Esophagus muscularis mucosa (tissue), 4 donors: ENCODE results near the gene ACTL6B. TPM values are rescaled to one million over a fixed set of nuclear protein-coding genes. Genes with fewer than 3 reads are reported as not detected.

Source experiments
- DNase-seq: peaks from one replicate; pipeline ENCODE4 v3.0.0-alpha.2; 2017; ENCODE audit errors: extremely low spot score
- H3K27ac ChIP-seq, 4 donors: fragments of 200-600 bp; sonication (generic); replicated peaks in 1 of 4; 1 replicate in 3 of 4; 2 replicates in 1 of 4; pipeline ENCODE4 v1.5.1; 2016 to 2019; ENCODE audit warnings: mild to moderate bottlenecking in 1 of 4
- H3K27me3 ChIP-seq, 4 donors: fragments of 200-600 bp; sonication (generic); one replicate each; pipeline versions ENCODE4 v1.5.1 to v1.6.0; 2016 to 2019
- H3K36me3 ChIP-seq, 4 donors: fragments of 200-600 bp; sonication (generic); one replicate each; pipeline ENCODE4 v1.5.1; 2016 to 2019
- H3K4me1 ChIP-seq, 4 donors: fragments of 200-600 bp; sonication (generic); one replicate each; pipeline ENCODE4 v1.5.1; 2016 to 2019
- H3K4me3 ChIP-seq, 4 donors: fragments of 200-600 bp; sonication (generic); 1 replicate in 2 of 4; 2 replicates in 2 of 4; pipeline ENCODE4 v1.5.1; 2016 to 2019; ENCODE audit warnings: mild to moderate bottlenecking in 4 of 4, moderate library complexity in 1 of 4
- H3K9me3 ChIP-seq, 4 donors: fragments of 200-600 bp; sonication (generic); 1 replicate in 3 of 4; 2 replicates in 1 of 4; pipeline ENCODE4 v1.5.1; 2016 to 2019
- EP300 ChIP-seq: sonication (generic); formaldehyde crosslinking; IDR thresholded peaks from one replicate; pipeline ENCODE4 v1.6.1; 2017; ENCODE audit warnings: antibody characterized with exemption
- POLR2A ChIP-seq: fragments of 450-650 bp; IDR thresholded peaks from one replicate; pipeline ENCODE4 v1.6.1; 2017; ENCODE audit warnings: antibody characterized with exemption, moderate library complexity, mild to moderate bottlenecking, low read depth
- POLR2AphosphoS5 ChIP-seq, 2 donors: sonication (generic); formaldehyde crosslinking; IDR thresholded peaks; one replicate each; pipeline ENCODE4 v1.6.1; 2017; ENCODE audit warnings: antibody characterized with exemption in 2 of 2
- whole genome bisulfite sequencing: methylation state at CpG from one replicate; pipeline ENCODE4 v1.1.5; 2018; 5-methylcytosine and 5-hydroxymethylcytosine counted together
- intact Hi-C: fragments of 100-400 bp; cut with DNase I; formaldehyde crosslinking; loops from one replicate; pipeline ENCODE4 v1.15.1; 2023
- total RNA-seq, 4 donors: library from RNA; depleted of rRNA; stranded (reverse); fragments of >200 nt; gene quantifications; one replicate each; pipeline versions ENCODE4 v1.1.0 to v1.2.1, GENCODE V29; 2016
- TF ChIP-seq, protein P1 (sequence below), 3 experiments: fragments of 200-600 bp in 2 of 3; fragments of 450-650 bp in 1 of 3; sonication (generic) in 2 of 3; IDR thresholded peaks; one replicate each; pipeline ENCODE4 v1.5.1; 2017 to 2019; ENCODE audit warnings: antibody characterized with exemption in 3 of 3, mild to moderate bottlenecking in 2 of 3, moderate library complexity in 1 of 3

ACTL6B gene
- total RNA-seq, 4 donors from 2014 or later = not detected

DNA sequence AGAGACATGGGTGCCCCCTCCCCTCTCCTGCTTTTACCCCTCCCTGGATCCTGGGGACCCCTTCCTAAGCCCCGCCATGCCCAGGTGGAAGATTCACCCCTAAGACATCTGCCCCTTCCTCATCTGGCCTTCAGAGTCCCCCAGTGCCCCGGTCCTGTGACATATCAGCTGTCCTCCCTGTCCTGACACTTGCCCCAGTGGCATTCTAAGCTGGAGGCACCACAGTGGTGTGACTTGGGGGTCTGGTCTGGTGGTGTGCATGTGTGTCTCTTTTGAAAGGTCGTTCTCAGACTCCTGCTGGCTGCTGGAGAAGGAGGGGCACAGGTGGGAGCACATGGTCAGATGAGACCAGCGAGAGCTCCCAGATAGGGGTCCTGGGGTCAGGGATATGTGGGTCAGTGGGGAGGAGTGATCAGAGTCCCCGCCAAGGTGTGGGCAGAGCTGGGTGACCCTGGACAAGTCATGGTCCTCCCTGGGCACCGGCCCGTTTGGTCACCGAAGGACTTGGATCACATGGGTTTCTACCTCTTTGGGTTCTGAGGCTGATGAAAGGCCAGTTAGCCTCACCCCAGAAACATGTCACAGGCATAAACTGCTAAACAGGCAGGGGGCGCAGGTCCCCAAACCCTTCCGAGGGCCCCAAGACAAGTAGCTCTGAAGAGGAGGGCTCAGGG is 14.3 kb downstream of the ACTL6B start:
- Histone ChIP-seq H3K27ac (no peak overlapping the region), H3K9me3 (no peaks in the 10 kb centered on the region), H3K36me3 (no peaks in the 10 kb centered on the region), H3K27me3 (peaks cover 0 to 68% (median 3%) of the 10 kb centered on the region in 4 donors), H3K4me3 (no peak overlapping the region), H3K4me1 (no peaks in the 10 kb centered on the region)
- WGBS = 73% methylated on average over 7 of the region's 10 CpGs
- TF ChIP-seq POLR2AphosphoS5 (IDR thresholded peaks at IDR 0.05) (no peak), EP300 (no peak), POLR2A (no peak)
- TF ChIP-seq, protein P1, sequence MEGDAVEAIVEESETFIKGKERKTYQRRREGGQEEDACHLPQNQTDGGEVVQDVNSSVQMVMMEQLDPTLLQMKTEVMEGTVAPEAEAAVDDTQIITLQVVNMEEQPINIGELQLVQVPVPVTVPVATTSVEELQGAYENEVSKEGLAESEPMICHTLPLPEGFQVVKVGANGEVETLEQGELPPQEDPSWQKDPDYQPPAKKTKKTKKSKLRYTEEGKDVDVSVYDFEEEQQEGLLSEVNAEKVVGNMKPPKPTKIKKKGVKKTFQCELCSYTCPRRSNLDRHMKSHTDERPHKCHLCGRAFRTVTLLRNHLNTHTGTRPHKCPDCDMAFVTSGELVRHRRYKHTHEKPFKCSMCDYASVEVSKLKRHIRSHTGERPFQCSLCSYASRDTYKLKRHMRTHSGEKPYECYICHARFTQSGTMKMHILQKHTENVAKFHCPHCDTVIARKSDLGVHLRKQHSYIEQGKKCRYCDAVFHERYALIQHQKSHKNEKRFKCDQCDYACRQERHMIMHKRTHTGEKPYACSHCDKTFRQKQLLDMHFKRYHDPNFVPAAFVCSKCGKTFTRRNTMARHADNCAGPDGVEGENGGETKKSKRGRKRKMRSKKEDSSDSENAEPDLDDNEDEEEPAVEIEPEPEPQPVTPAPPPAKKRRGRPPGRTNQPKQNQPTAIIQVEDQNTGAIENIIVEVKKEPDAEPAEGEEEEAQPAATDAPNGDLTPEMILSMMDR (IDR thresholded peaks at IDR 0.05) = no peak
- no peak for DNase-seq
- intact Hi-C loops = no loop called here

DNA sequence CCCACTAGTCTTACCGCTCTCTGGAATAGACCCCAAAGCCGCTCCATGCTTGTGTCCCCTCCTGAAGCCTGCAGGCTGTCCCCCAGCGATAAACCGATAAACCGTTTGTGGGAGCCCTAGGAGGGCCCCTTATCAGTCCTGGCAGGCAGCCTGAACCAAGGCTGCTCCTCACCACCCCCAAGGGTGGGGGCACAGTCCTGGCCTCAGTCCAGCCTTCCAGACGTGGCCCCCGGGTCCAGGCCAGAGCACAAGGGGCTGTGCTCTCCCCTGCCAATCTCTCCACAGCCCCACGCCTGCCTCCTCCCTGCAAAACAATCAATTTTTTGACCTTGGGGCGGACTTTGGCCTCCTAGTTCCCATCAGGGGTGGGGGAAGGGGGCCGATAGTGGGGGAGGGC is 14.8 kb downstream of the ACTL6B start, which contains the start of gene TFR2:
TFR2 (minus strand) TSS at position 90 of the 397 bp plus-strand sequence; CDS start at position 47, 43 bp downstream.
- WGBS = 48% methylated on average over 7 of the region's 10 CpGs
- no peaks in the 10 kb centered on the region for H3K36me3 ChIP-seq

DNA sequence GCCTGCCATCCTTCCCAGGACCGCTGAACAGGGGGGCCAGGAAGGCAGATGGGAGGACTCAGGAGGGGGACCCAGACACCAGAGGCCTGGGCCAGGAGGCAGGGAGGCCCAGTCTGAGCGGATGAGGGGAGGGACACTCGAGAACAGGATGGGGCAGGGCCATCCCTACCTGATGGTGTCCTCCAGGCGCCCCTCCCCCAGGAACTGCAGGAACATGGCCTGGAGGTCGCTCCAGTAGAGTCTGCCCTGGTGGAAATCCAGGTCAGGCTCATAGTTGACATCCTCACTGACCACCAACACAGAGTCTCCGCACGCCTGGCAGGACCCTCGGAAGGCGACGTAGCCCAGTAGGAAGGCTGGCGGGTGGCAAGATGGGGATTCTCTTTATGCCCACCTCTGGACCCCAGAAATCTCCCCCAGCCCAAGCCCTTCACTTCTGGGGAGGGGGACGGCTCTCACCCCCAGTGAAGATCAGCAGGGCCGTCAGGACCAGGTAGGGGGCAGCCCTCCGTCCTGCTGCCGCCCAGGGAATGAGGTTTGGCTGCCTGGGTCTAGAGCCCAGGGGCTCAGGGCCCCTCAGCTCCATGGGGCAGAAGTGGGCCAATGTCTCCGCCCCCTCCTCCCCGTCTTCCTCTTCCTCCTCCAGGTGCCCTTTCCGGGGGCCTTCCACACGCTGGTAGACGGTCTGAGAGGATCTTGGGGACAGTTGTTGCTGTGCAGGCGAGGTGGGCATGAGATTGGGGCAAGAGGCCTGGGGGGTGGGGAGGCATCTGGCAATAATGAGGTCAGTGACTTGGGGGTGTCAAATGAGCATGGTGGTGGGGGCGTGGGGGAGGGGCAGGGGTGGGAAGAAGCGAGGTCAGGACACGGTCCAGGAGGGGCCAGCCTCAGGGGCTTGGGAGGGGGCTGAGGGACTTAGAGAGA is 15.5 kb downstream of the ACTL6B start:
- WGBS = 72% methylated on average over 11 of the region's 24 CpGs
- no peak overlapping the region for H3K4me3 ChIP-seq
- H3K9me3 ChIP-seq = no peaks in the 10 kb centered on the region
- TF ChIP-seq POLR2A (no peak), POLR2AphosphoS5 (IDR thresholded peaks at IDR 0.05) (no peak), EP300 (no peak)
- TF ChIP-seq, protein P1 (IDR thresholded peaks at IDR 0.05) = no peak
- H3K27me3 ChIP-seq = peaks cover 0 to 65% (median 3%) of the 10 kb centered on the region in 4 donors
- no peak for DNase-seq
- no peak overlapping the region for H3K27ac ChIP-seq
- no peaks in the 10 kb centered on the region for H3K4me1 ChIP-seq
- no peaks in the 10 kb centered on the region for H3K36me3 ChIP-seq
- intact Hi-C loops = no loop called here

More for the DNA sequence above, 14.8 kb downstream of the ACTL6B start, which contains the start of gene TFR2:
- DNase-seq = no peak
- H3K9me3 ChIP-seq = no peaks in the 10 kb centered on the region
- no peak for TF ChIP-seq EP300
- TF ChIP-seq, protein P1 (IDR thresholded peaks at IDR 0.05) = no peak
- no peak for TF ChIP-seq POLR2A
- TF ChIP-seq POLR2AphosphoS5 (IDR thresholded peaks at IDR 0.05) = no peak
- H3K27me3 ChIP-seq = peaks cover 0 to 68% (median 3%) of the 10 kb centered on the region in 4 donors
- intact Hi-C loops = no loop called here
- H3K4me1 ChIP-seq = no peaks in the 10 kb centered on the region
- no peak within 1 kb of the TSS for H3K4me3 ChIP-seq
- no peak within 1 kb of the TSS for H3K27ac ChIP-seq

DNA sequence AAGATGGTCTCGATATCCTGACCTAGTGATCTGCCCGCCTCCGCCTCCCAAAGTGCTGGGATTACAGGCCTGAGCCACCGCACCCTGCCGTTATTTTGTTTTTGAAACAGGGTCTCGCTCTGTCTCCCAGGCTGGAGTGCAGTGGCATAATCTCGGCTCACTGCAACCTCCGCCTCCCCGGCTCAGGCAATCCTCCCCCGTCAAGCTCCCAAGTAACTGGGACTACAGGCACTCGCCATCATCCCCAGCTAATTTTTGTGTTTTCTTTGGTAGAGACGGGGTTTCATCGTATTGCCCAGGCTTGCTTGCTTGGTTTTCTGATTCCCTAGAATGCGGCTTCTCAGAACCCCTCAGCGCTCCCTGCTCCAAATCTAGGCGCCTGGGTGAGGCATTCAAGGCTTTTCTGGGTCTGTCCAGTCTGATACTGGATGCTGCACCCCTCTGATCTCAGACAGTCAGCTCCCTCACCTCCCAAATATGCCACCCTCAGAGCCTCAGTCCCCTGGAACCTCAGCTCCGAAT is 16.2 kb downstream of the ACTL6B start:
- no peak for TF ChIP-seq POLR2AphosphoS5 (IDR thresholded peaks at IDR 0.05)
- no peak for TF ChIP-seq EP300
- TF ChIP-seq POLR2A = no peak
- TF ChIP-seq, protein P1 (IDR thresholded peaks at IDR 0.05) = no peak
- no peak overlapping the region for H3K4me3 ChIP-seq
- no peak overlapping the region for H3K27ac ChIP-seq
- H3K36me3 ChIP-seq = no peaks in the 10 kb centered on the region
- no peak for DNase-seq
- H3K27me3 ChIP-seq = peaks cover 0 to 65% (median 3%) of the 10 kb centered on the region in 4 donors
- no peaks in the 10 kb centered on the region for H3K9me3 ChIP-seq
- WGBS = 80% methylated on average over 17 of the region's 17 CpGs
- H3K4me1 ChIP-seq = no peaks in the 10 kb centered on the region
- intact Hi-C loops = no loop called here
